H9 (cell line): ENCODE results near the gene CNDP2. TPM values are rescaled to one million over a fixed set of nuclear protein-coding genes. Genes with fewer than 3 reads are reported as not detected.

Source experiments
- DNase-seq: peaks from one replicate; pipeline ENCODE4 v3.0.0-alpha.2; 2017
- H2AFZ ChIP-seq: one replicate; pipeline ENCODE4 v1.6.1; 2013; ENCODE audit warnings: mild to moderate bottlenecking, low read length, control low read depth, moderate library complexity
- H2AK5ac ChIP-seq: 2 replicates; pipeline ENCODE4 v1.6.1; 2013; ENCODE audit warnings: low read length, control low read depth, mixed read lengths; ENCODE audit not compliant: insufficient read length
- H2BK120ac ChIP-seq: one replicate; pipeline ENCODE4 v1.6.1; 2013; ENCODE audit warnings: low read depth, mild to moderate bottlenecking, low read length, control low read depth, inconsistent platforms; ENCODE audit not compliant: poor library complexity, severe bottlenecking
- H2BK12ac ChIP-seq: 2 replicates; pipeline ENCODE4 v1.6.1; 2013; ENCODE audit warnings: low read length, control low read depth, mixed read lengths, low read depth; ENCODE audit not compliant: insufficient read length
- H2BK15ac ChIP-seq: 2 replicates; pipeline ENCODE4 v1.6.1; 2013; ENCODE audit warnings: low read depth, low read length, control low read depth
- H2BK20ac ChIP-seq: one replicate; pipeline ENCODE4 v1.6.1; 2013; ENCODE audit warnings: low read depth, mild to moderate bottlenecking, low read length, control low read depth, inconsistent platforms; ENCODE audit not compliant: poor library complexity, severe bottlenecking
- H2BK5ac ChIP-seq: 2 replicates; pipeline ENCODE4 v1.6.1; 2013; ENCODE audit warnings: low read length, control low read depth, mixed read lengths; ENCODE audit not compliant: insufficient read length
- H3K14ac ChIP-seq: 2 replicates; pipeline ENCODE4 v1.6.1; 2013; ENCODE audit warnings: low read length, control low read depth; ENCODE audit not compliant: insufficient read depth
- H3K18ac ChIP-seq: 2 replicates; pipeline ENCODE4 v1.6.1; 2013; ENCODE audit warnings: low read depth, mild to moderate bottlenecking, mixed read lengths, low read length, control low read depth; ENCODE audit not compliant: insufficient read length
- H3K23ac ChIP-seq: 2 replicates; pipeline ENCODE4 v1.6.1; 2013; ENCODE audit warnings: low read length, control low read depth, mixed read lengths, low read depth; ENCODE audit not compliant: insufficient read length
- H3K23me2 ChIP-seq: 2 replicates; pipeline ENCODE4 v1.6.1; 2013; ENCODE audit warnings: low read depth, mild to moderate bottlenecking, mixed read lengths, low read length, control low read depth; ENCODE audit not compliant: insufficient read length, poor library complexity, severe bottlenecking
- H3K27ac ChIP-seq: 2 replicates; pipeline ENCODE4 v1.5.1; 2013; ENCODE audit warnings: low read length, control low read depth, mixed read lengths, low read depth; ENCODE audit not compliant: insufficient read length
- H3K27me3 ChIP-seq: 2 replicates; pipeline ENCODE4 v1.6.1; 2013; ENCODE audit warnings: low read length, control low read depth, inconsistent platforms; ENCODE audit not compliant: insufficient read depth
- H3K4ac ChIP-seq: 2 replicates; pipeline ENCODE4 v1.6.1; 2013; ENCODE audit warnings: low read depth, mild to moderate bottlenecking, control low read depth, inconsistent platforms, low read length, moderate library complexity
- H3K4me1 ChIP-seq: 2 replicates; pipeline ENCODE4 v1.6.1; 2013; ENCODE audit warnings: low read length, control low read depth, inconsistent platforms; ENCODE audit not compliant: insufficient read depth
- H3K4me2 ChIP-seq: 2 replicates; pipeline ENCODE4 v1.6.1; 2013; ENCODE audit warnings: low read length, control low read depth, mixed read lengths; ENCODE audit not compliant: insufficient read length, insufficient read depth
- H3K56ac ChIP-seq: 2 replicates; pipeline ENCODE4 v1.6.1; 2013; ENCODE audit warnings: low read depth, mild to moderate bottlenecking, mixed read lengths, low read length, control low read depth; ENCODE audit not compliant: insufficient read length
- H3K79me1 ChIP-seq: 2 replicates; pipeline ENCODE4 v1.6.1; 2013; ENCODE audit warnings: low read depth, mild to moderate bottlenecking, moderate library complexity, low read length, control low read depth, inconsistent platforms; ENCODE audit not compliant: insufficient read depth, poor library complexity, severe bottlenecking
- H3K79me2 ChIP-seq: 2 replicates; pipeline ENCODE4 v1.6.1; 2013; ENCODE audit warnings: low read length, control low read depth, inconsistent platforms; ENCODE audit not compliant: insufficient read depth
- H3K9ac ChIP-seq: 2 replicates; pipeline ENCODE4 v1.6.1; 2013; ENCODE audit warnings: low read length, control low read depth, mixed read lengths; ENCODE audit not compliant: insufficient read length; ENCODE audit errors: extremely low read depth
- H3K9me3 ChIP-seq: one replicate; pipeline ENCODE4 v1.6.1; 2013; ENCODE audit warnings: low read depth, low read length, inconsistent platforms; ENCODE audit not compliant: control insufficient read depth
- H3T11ph ChIP-seq: one replicate; pipeline ENCODE4 v1.6.1; 2013; ENCODE audit warnings: mild to moderate bottlenecking, low read length, control low read depth, inconsistent platforms
- H4K20me1 ChIP-seq: one replicate; pipeline ENCODE4 v1.6.1; 2013; ENCODE audit not compliant: control insufficient read depth, insufficient read length, insufficient read depth
- H4K5ac ChIP-seq: 2 replicates; pipeline ENCODE4 v1.6.1; 2013; ENCODE audit warnings: low read depth, mild to moderate bottlenecking, mixed read lengths, low read length, control low read depth; ENCODE audit not compliant: insufficient read length
- H4K8ac ChIP-seq: replicated peaks from 2 replicates; pipeline ENCODE4 v1.6.1; 2013; ENCODE audit warnings: low read length, control low read depth, mixed read lengths, low read depth; ENCODE audit not compliant: insufficient read length
- H4K91ac ChIP-seq: 2 replicates; pipeline ENCODE4 v1.6.1; 2013; ENCODE audit warnings: low read depth, mild to moderate bottlenecking, moderate library complexity, mixed read lengths, low read length, control low read depth; ENCODE audit not compliant: insufficient read length
- H3K27ac Mint-ChIP-seq, 3 experiments: 2 replicates in 2 of 3; 3 replicates in 1 of 3; pipeline ENCODE4 v1.8.0; 2020 to 2021; ENCODE audit warnings: mixed read lengths in 3 of 3, mild to moderate bottlenecking in 1 of 3, moderate library complexity in 1 of 3
- H3K27me3 Mint-ChIP-seq: 2 replicates; pipeline ENCODE4 v1.8.0; 2021; ENCODE audit warnings: low read depth, mild to moderate bottlenecking, moderate library complexity, mixed read lengths
- H3K36me3 Mint-ChIP-seq, 3 experiments: 2 replicates in 2 of 3; 3 replicates in 1 of 3; pipeline ENCODE4 v1.8.0; 2020 to 2021; ENCODE audit warnings: low read depth in 3 of 3, mixed read lengths in 3 of 3; ENCODE audit not compliant: insufficient read depth in 1 of 3
- H3K4me1 Mint-ChIP-seq, 2 experiments: 2 replicates each; pipeline ENCODE4 v1.8.0; 2020; ENCODE audit warnings: mixed read lengths in 2 of 2
- H3K4me3 Mint-ChIP-seq, 2 experiments: 2 replicates in 1 of 2; 3 replicates in 1 of 2; pipeline ENCODE4 v1.8.0; 2020 to 2021; ENCODE audit warnings: mild to moderate bottlenecking in 2 of 2, mixed read lengths in 2 of 2, moderate library complexity in 1 of 2
- H3K9me3 Mint-ChIP-seq, 2 experiments: 2 replicates in 1 of 2; 3 replicates in 1 of 2; pipeline ENCODE4 v1.8.0; 2020; ENCODE audit warnings: mild to moderate bottlenecking in 2 of 2, mixed read lengths in 2 of 2, moderate library complexity in 1 of 2
- WGBS: extraction: QIAGEN DNeasy Blood & Tissue Kit; methylation state at CpG from one replicate; pipeline ENCODE4 v1.1.7; 2013; ENCODE audit warnings: missing lambda C conversion rate, low lambda C conversion rate, mixed read lengths; ENCODE audit not compliant: insufficient read length; ENCODE audit errors: extremely low coverage; 5-methylcytosine and 5-hydroxymethylcytosine counted together
- total RNA-seq: library from RNA; stranded (reverse); gene quantifications from 2 replicates; pipeline ENCODE4 v1.2.1, GENCODE V29; 2021
- TF ChIP-seq, protein P1 (sequence below): fragments of 200-600 bp; sonication (generic); conservative IDR thresholded peaks from 3 replicates; pipeline ENCODE4 v1.8.0; 2021; ENCODE audit warnings: antibody characterized with exemption, mild to moderate bottlenecking

The CNDP2 gene
- total RNA-seq, 1 experiment from 2014 or later = 212 TPM

DNA sequence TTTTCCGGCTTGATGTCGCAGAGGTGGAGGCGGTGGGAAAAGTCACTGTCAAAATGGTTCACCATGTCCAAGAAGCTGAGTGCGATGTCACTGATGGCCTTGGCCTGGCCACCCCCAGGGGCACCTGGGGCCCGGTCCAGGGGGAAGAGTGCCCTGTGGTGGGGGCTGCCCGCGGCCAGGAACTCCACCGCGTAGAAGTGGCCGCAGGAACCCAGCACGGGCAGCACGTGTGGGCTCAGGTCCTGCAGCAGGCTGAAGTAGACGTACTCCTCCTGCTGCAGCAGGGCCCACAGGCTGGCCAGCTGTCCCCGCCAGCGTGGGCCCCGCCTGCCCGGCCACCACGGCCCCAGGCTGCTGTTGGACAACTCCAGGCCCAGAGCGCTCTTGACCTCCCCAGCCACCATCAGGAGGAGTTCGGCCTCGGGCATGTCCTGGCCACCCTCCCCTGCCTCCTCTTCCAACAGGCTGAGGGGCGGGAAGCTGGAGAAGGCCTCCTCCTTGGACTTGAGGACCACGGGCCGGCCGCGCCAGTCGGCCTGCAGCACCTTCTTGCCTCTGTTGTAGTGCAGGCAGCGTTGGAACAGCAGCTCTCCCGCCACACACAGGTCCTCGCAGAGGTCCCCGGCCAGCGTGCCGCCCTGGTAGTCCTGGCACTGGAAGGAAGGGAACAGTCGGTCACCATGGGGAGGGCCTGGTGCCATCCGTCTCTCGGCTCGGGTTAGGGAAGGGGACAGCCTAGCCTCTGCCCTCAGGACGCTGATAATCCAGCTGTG is 49.3 kb upstream of the CNDP2 start:
- Histone ChIP-seq H2BK120ac (no peak overlapping the region), H3K27me3 (no peaks in the 10 kb centered on the region), H4K8ac (no peak overlapping the region), H3K9me3 (no peaks in the 10 kb centered on the region), H2BK20ac (no peak overlapping the region), H2BK15ac (no peak overlapping the region), H3K23ac (no peak overlapping the region), H3K27ac (no peak overlapping the region), H3K14ac (no peak overlapping the region; the same call in 1 of the 2 replicates), H3K56ac (no peak overlapping the region), H2AFZ (no peak overlapping the region), H2BK5ac (no peak overlapping the region), H3K4me1 (no peaks in the 10 kb centered on the region), H3K4me2 (no peak overlapping the region), H3K18ac (no peak overlapping the region), H2AK5ac (no peak overlapping the region), H3K79me1 (no peaks in the 10 kb centered on the region), H4K5ac (no peak overlapping the region), H4K20me1 (no peaks in the 10 kb centered on the region), H4K91ac (no peak overlapping the region), H2BK12ac (no peak overlapping the region), H3K9ac (no peak overlapping the region), H3K79me2 (no peaks in the 10 kb centered on the region), H3K23me2 (no peaks in the 10 kb centered on the region), H3K4ac (no peak overlapping the region), H3T11ph (no peak overlapping the region)
- H3K27me3 Mint-ChIP-seq = peaks cover 5% of the 10 kb centered on the region
- no peak for DNase-seq
- no CpG with 5 or more reads among the region's 38 CpGs for WGBS
- H3K4me1 Mint-ChIP-seq = no peaks in the 10 kb centered on the region
- no peaks in the 10 kb centered on the region; a peak in 1 of 7 replicates for H3K36me3 Mint-ChIP-seq
- no peaks in the 10 kb centered on the region for H3K9me3 Mint-ChIP-seq
- H3K27ac Mint-ChIP-seq = no peak overlapping the region; a peak in 1 of 7 replicates
- TF ChIP-seq, protein P1, sequence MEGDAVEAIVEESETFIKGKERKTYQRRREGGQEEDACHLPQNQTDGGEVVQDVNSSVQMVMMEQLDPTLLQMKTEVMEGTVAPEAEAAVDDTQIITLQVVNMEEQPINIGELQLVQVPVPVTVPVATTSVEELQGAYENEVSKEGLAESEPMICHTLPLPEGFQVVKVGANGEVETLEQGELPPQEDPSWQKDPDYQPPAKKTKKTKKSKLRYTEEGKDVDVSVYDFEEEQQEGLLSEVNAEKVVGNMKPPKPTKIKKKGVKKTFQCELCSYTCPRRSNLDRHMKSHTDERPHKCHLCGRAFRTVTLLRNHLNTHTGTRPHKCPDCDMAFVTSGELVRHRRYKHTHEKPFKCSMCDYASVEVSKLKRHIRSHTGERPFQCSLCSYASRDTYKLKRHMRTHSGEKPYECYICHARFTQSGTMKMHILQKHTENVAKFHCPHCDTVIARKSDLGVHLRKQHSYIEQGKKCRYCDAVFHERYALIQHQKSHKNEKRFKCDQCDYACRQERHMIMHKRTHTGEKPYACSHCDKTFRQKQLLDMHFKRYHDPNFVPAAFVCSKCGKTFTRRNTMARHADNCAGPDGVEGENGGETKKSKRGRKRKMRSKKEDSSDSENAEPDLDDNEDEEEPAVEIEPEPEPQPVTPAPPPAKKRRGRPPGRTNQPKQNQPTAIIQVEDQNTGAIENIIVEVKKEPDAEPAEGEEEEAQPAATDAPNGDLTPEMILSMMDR = no peak
- H3K4me3 Mint-ChIP-seq = no peak overlapping the region
